NB4 (cell line): ENCODE results near the gene GPLD1.

Experiments
- POLR2A ChIP-seq: IDR thresholded peaks from 2 replicates; pipeline ENCODE4 v1.6.1; 2011; ENCODE audit warnings: mild to moderate bottlenecking; ENCODE audit not compliant: insufficient read length; ENCODE audit errors: extremely low read depth
- TF ChIP-seq, protein P1 (sequence below): IDR thresholded peaks from one replicate; pipeline ENCODE4 v1.5.1; 2012; ENCODE audit warnings: low read depth, low read length

DNA sequence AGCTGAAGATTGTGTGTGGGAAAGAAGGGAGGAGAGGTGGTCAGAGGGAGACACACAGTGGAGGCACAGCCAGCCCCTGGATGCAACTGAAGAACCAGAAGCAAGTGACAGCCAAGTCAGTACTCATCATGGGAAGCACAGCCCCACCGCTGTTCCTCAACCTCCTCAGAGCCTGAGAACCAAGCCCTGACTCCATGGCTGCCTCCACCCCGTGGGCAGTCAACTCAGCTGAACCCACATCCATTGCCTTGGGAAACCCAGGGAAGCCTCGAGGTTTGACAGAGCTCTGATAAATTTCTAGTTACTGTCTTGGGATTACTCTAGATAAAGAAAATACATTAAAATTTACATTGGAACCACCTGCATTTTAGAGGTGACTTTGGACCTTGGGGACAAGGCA is 35.0 kb upstream of the GPLD1 start:
- TF ChIP-seq POLR2A, result no peak
- TF ChIP-seq, protein P1, sequence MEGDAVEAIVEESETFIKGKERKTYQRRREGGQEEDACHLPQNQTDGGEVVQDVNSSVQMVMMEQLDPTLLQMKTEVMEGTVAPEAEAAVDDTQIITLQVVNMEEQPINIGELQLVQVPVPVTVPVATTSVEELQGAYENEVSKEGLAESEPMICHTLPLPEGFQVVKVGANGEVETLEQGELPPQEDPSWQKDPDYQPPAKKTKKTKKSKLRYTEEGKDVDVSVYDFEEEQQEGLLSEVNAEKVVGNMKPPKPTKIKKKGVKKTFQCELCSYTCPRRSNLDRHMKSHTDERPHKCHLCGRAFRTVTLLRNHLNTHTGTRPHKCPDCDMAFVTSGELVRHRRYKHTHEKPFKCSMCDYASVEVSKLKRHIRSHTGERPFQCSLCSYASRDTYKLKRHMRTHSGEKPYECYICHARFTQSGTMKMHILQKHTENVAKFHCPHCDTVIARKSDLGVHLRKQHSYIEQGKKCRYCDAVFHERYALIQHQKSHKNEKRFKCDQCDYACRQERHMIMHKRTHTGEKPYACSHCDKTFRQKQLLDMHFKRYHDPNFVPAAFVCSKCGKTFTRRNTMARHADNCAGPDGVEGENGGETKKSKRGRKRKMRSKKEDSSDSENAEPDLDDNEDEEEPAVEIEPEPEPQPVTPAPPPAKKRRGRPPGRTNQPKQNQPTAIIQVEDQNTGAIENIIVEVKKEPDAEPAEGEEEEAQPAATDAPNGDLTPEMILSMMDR, result no peak
